SH-SY5Y (cell line): ENCODE measurements around the gene MTHFD1L.

Experiments used
- GATA2 ChIP-seq: IDR thresholded peaks from 2 replicates; pipeline ENCODE4 v1.6.1; 2011; ENCODE audit warnings: mild to moderate bottlenecking, low read depth, low read length
- GATA3 ChIP-seq: IDR thresholded peaks from 2 replicates; pipeline ENCODE4 v1.6.1; 2011; ENCODE audit warnings: low read depth, mild to moderate bottlenecking, low read length, moderate library complexity

DNA sequence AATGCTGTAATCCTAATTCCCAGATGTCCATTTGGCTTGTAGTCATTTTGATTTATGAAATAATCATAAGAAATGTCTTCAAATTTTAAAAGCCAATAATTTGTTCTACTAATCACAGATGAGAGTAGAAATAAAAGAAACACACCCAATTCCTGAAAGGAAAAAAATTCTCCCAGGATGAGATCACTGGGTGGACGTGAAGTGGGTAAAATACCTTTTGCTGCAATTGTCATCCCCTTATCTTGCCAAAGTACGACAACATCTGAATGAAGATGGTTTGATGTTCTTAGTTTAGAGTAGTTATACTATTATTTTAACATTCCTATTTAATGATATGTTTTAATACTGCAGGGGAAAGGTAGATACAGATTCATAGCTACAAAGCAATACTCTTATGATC is 33.7 kb downstream of the MTHFD1L start:
- no peak for TF ChIP-seq GATA2
- no peak for TF ChIP-seq GATA3
